UCSD-AML1 (cell line): ENCODE results near the gene KMT2C.

Source experiments
- DNase-seq: peaks from one replicate; lab custom pipeline; 2025; ENCODE audit not compliant: unreplicated experiment; lab: John Stamatoyannopoulos, UW

KMT2C gene

DNA sequence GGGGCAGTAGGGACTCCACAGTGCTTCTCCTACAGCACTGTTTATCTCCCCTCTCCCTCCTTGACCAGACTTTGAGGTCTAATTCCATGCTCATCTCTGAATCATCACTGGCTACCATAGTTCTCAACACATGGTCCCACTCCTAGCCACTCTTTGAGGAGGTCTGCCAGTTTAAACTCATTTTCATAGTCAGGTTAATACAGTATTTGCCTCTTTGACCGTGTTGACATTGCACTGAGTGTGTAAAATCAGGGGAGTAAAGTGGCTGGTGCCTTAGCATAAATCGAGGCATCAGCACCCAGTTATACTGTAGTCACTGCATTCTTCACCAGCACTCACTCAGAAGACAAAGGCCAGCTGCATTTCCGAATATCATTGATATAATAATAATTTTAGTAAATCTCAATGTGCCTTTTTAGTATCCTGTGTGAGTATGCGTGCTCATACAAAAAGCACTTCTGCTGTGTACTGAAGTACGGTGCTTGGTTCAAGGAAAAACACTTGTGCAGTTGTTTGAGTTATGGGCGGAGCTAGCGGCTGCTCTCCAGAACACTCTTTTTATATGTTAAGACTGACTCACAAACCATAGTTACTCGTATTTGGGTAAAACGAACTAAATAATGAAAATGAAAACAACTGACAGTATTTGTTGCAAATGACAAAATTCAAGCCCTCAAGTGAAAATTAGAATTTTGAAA is 320.6 kb downstream of the KMT2C start:
- DNase-seq: no peak

DNA sequence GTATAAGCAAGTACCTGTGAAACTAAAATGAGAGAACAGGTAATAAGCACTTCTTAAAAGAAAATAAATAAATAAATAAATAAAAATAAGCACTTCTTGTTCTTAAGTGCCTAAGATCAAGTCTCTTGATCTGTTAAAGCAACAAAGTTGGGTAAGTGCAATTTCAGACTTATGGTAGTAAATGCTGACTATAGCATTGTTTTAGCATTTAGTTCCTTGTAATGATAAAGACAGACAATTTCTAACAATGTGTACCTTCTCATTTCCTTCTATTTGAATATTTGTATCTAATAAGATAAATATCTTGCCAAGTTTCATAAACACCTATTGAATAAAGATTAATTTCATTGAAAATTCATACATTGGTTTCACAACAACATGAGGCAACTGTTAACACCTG is 323.0 kb downstream of the KMT2C start:
- DNase-seq: no peak

DNA sequence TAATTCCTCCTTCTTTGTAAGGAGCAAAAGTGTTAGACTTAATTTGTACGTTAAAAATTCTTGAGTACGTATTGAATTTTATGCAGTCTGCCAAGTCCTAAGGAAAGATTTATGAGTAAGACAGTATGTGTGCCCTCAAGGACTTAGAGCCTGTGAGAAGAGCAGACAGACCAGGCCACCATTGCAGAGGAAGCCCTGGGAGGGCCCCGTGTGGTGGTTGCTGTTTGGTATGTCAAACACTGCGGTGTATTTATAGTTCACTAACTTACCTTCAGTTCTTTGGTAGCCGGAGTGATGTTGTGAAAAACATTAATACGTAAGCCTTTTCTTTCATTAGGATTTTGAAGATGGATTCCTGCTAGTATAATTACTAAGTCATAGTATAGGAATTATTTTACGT is 327.4 kb downstream of the KMT2C start:
- DNase-seq: no peak

DNA sequence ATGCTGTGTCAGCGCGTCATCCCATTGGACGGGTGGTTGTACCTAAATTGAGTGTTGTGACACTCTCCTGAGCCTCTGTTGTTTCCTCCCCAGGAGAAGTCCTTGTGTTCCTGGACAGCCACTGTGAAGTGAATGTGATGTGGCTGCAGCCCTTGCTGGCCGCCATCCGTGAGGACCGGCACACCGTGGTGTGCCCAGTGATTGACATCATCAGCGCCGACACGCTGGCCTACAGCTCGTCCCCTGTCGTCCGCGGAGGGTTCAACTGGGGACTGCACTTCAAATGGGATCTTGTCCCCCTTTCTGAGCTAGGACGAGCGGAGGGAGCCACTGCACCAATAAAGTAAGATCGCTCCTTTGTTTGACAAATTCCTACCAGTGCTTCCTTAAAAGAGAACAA is 327.9 kb downstream of the KMT2C start:
- no peak for DNase-seq

DNA sequence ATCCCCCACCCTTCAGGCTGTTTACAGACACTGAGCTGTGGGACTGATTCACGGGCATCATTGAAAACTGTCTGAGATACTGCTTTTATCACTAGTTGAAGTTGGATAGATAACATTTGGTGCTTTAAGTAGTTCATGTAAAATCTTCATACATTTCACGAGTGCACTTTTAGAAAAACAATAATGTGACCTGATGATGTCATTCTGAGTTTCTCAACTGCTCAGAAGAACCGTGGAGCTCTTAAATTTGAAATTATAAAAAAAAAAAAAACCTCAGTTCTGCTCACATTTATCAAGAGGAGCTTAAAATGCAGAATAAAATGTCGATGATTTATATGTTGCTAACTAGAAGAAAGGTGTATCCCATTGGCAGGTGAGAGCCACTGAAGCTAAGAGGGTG is 328.8 kb downstream of the KMT2C start:
- DNase-seq: no peak

DNA sequence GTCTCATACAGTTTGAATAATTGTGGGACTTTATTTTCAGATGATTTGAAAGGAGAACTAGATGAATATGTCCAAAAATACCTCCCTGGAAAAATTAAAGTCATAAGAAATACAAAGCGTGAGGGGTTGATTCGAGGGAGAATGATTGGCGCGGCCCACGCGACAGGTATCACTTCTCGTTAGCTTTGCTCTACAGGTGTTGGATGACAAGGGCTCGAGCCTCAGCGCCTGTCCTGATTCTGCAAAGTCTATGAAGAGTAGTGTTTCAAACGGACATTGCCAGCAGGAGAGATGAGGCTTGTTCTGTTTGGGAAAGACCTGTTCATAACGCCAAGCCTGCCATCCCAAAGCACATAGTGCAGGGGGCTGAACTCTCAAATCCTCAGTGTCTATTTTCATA is 330.6 kb downstream of the KMT2C start:
- DNase-seq: no peak

DNA sequence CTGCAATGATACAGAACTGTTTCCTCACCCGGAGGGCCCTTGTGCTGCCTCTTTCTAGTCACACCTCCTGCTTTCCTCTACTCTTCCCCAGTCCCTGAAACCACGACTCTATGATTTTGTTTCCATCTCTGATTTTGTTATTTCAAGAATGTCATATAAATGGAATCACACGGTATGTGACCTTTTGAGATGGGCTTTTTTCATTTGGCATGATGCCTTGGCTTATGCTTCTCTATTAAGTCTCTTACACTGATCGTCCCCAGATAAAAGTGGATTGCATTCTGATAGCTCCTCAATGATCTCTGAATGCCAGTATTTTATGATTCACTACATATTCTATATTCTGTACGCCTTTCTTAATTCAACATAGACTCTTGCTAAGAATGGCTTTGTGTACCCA is 332.1 kb downstream of the KMT2C start:
- DNase-seq: no peak

DNA sequence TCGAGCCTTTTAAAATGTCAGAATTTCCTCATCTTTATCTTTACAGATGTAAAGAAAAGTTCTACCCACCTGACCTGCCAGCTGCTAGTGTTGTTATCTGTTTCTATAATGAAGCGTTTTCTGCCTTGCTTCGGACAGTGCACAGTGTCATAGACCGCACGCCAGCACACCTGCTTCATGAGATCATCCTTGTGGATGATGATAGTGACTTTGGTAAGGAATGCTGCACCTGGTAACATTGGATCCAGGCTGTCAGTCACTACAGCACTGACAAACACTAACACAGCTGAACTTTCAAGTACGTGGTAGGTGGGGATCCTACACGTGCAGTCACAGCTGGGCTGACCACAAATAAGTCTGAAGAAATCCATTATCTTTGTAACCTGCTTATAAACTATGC is 332.7 kb downstream of the KMT2C start:
- DNase-seq: no peak

DNA sequence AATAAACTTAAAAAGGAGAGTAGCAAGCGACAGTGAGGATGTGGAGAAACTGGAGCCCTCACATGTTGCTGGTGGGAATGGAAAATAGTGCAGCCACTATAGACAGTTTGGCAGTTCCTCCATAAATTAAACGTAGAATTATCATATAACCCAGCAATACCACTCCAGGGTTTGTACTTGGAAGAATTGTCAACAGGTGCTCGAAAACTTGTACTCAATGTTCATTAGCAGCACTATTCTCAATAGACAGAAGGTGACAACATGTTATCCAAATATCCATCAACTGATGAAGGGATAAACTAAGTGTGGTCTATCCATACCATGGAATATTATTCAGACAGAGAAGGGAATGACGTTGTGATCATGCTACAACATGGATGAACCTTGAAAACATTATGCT is 338.5 kb downstream of the KMT2C start:
- no peak for DNase-seq

DNA sequence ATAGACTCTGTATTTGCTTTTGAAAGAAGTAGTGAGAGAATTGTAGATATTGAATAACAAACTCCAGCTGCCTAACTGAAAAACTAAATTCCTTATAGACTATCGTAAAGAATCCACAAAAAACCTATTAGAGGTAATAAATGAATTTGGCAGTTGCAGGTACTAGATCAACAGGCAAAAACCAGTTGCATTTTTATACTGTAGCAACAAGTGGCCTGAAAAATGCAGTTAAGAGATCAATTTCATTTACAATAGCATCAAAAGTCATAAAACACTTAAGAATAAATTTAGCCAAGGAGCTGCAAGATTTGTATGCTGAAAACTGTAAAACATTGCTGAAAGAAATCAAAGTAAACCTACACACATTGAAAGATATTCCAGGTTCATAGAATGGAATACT is 340.0 kb downstream of the KMT2C start:
- no peak for DNase-seq

DNA sequence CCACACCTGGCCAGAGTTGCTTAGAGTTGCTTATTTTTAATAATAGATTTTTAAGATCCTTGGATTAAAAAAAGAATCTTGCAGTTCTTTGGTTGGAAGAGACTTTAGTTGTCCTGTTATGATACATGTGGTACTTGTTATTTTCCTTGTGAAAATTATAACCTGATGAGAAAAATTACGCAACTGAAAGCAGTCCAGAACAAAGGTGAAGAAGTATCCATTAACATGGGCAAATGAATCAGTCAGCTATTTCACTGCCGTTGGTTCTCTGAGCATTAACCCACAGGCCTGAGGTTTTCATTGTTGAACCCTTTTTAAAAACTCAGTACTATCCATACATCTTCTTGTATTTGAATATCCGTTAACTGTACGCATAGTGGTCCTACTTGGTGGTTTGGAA is 342.1 kb downstream of the KMT2C start:
- DNase-seq: no peak

DNA sequence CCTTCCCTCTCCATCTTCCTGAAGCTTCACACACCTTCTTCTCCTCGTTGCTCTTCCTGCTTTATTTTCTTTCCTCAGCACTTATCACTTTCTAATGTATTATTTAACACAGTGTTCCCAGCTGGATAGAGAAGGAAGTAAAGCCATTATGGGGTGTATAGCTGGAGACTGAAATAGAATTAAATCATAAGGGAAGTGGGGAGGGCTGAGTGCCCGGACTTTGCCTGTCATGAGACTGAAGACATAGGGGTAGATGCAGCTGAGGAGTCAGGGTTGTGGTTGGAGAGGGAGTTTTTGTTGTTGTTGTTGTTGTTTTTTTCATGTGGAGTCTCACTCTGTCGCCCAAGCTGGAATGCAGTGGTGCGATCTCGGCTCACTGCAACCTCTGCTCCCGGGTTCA is 345.1 kb downstream of the KMT2C start:
- DNase-seq: no peak

DNA sequence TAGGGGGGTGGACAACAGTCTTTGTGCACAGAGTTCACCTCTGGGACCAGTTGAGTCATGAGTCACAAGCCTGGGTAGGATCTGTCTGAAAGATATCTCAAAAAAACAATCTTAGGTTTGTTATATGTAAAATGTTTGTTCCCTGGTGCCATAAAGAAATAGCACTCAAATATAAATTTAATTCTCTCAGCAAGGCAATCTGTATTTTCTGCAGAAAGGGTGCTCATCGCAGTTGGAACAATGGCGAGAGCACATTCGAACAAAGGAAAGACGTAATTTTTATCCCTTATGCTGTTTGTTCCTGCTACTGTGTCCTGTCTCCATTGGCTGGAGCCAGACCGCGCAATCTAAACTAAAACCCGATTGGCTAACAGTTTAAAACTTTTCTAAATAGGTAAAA is 346.6 kb downstream of the KMT2C start:
- no peak for DNase-seq

DNA sequence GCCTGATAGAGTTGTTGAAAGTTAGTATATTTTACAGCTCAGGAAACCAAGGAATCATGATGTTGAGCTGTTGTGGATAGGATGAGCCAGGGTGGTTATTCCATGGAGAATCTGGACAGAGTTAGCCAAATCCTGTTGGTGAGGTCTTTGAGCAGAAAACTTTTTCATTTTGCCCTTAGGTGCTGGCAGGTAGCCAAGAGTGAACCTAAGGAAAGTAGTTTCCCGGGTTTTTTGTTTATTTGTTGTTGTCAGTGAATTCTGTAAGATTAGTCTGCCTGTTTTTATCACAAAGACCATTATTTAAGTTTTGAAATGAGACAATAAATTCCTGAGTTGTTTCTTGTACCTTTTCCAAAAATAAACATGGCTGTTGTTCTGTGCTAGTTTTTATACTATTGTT is 349.3 kb downstream of the KMT2C start:
- no peak for DNase-seq

DNA sequence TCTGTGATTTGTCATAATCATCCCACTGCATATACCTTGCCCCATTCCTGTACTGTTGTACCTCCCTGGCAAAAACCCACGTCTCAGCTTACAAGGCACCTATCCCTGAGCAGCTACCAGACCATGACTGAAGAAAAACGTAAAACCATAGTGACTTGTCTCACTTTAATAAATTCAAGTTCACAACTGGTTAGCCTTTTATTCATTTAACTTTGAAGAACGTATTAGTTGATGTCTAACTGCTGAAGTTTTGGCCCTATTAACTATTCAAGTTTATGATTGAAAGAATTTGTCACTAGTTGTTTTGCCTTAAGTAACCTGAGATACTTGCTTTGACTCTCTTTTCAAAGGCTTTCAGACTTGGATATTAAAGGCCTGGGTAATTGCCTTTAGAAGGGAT is 350.7 kb downstream of the KMT2C start:
- no peak for DNase-seq
